AG04450 (cell line): Measurements from ENCODE around the gene GMEB1. TPM values are rescaled to one million over a fixed set of nuclear protein-coding genes. Genes with fewer than 3 reads are reported as not detected.

Source experiments
- CTCF ChIA-PET: fragments of 300-600, 350-600 bp; formaldehyde crosslinking; extraction: SDS; loops from one replicate; lab custom pipeline; 2022; ENCODE audit warnings: antibody characterized with exemption, inconsistent platforms; lab: Charles Lee
- POLR2A ChIA-PET: fragments of 350-600 bp; formaldehyde crosslinking; extraction: SDS; loops from one replicate; lab custom pipeline; 2021; ENCODE audit warnings: antibody characterized with exemption, inconsistent platforms; lab: Yijun Ruan, JAX
- DNase-seq: peaks from one replicate; pipeline ENCODE4 v3.0.0-alpha.2; 2011; ENCODE audit warnings: low read depth, low spot score
- H3K27ac ChIP-seq: one replicate; pipeline ENCODE4 v1.5.1; 2012; ENCODE audit warnings: low read depth, low read length, control low read depth
- H3K27me3 ChIP-seq: one replicate; pipeline ENCODE4 v1.6.0; 2012; ENCODE audit warnings: low read length; ENCODE audit not compliant: control insufficient read depth, insufficient read depth
- H3K4me3 ChIP-seq: 2 replicates; pipeline ENCODE4 v1.5.1; 2011; ENCODE audit warnings: mild to moderate bottlenecking, low read depth, low read length, control low read depth
- H3K9me3 ChIP-seq: 2 replicates; pipeline ENCODE4 v1.5.1; 2012; ENCODE audit warnings: low read length; ENCODE audit not compliant: control insufficient read depth, insufficient read depth
- CTCF ChIP-seq: IDR thresholded peaks from 2 replicates; pipeline ENCODE4 v1.5.1; 2011; ENCODE audit warnings: low read depth, low read length, control low read depth, inconsistent platforms
- polyA plus RNA-seq: library from polyadenylated mRNA; depleted of rRNA; stranded (reverse); fragments of >200 nt; gene quantifications from 2 replicates; pipeline ENCODE4 v1.2.3, GENCODE V29; 2011

The GMEB1 gene
- polyA plus RNA-seq, 1 experiment = 6.5 TPM

GRCh38 chr1:28755701-28756100, 87.1 kb downstream of the GMEB1 start:
- POLR2A ChIA-PET = no interaction called here
- DNase-seq = no peak

GRCh38 chr1:28756846-28757245, 88.3 kb downstream of the GMEB1 start:
- Histone ChIP-seq H3K9me3 (no peaks in the 10 kb centered on the region), H3K27me3 (no peaks in the 10 kb centered on the region), H3K4me3 (no peak overlapping the region), H3K27ac (no peak overlapping the region)
- no peak for DNase-seq
- ChIA-PET CTCF (interaction anchor here (0.9 to 3.4 kb wide), 3 partner anchors 20 to 125 kb away, joined by 3 to 17 read pairs (median 4); partner anchors contain the start of gene YTHDF2), POLR2A (no interaction called here)
- peak; percentile 13; the same call in 1 of the 2 replicates for TF ChIP-seq CTCF

More at GRCh38 chr1:28755701-28756100, 87.1 kb downstream of the GMEB1 start:
- Histone ChIP-seq H3K9me3 (no peaks in the 10 kb centered on the region), H3K27ac (no peak overlapping the region), H3K4me3 (no peak overlapping the region; the same call in 1 of the 2 replicates), H3K27me3 (no peaks in the 10 kb centered on the region)
- CTCF ChIA-PET = interaction anchor here (1.5 to 3.4 kb wide), 3 partner anchors 19 to 121 kb away, joined by 6 to 17 read pairs (median 11); partner anchors contain the start of gene YTHDF2
- no peak for TF ChIP-seq CTCF

GRCh38 chr1:28758420-28758819, 89.8 kb downstream of the GMEB1 start:
- no peaks in the 10 kb centered on the region for H3K9me3 ChIP-seq
- ChIA-PET CTCF (interaction anchor here (1.1 kb wide), 1 partner anchor 22 kb away, joined by 3 read pairs; the partner anchor contains the start of gene YTHDF2), POLR2A (no interaction called here)
- TF ChIP-seq CTCF = no peak
- H3K27ac ChIP-seq = no peak overlapping the region
- DNase-seq = no peak
- no peaks in the 10 kb centered on the region for H3K27me3 ChIP-seq
- no peak overlapping the region for H3K4me3 ChIP-seq

GRCh38 chr1:28759257-28759656, 90.7 kb downstream of the GMEB1 start:
- POLR2A ChIA-PET = no interaction called here
- Histone ChIP-seq H3K27ac (no peak overlapping the region), H3K9me3 (no peaks in the 10 kb centered on the region), H3K4me3 (no peak overlapping the region), H3K27me3 (no peaks in the 10 kb centered on the region)
- DNase-seq = no peak
- TF ChIP-seq CTCF = no peak
- CTCF ChIA-PET = interaction anchor here (1.0 to 1.1 kb wide), 2 partner anchors 22 to 118 kb away, joined by 3 read pairs; partner anchors contain the start of gene YTHDF2

- Histone ChIP-seq H3K4me3 (no peak overlapping the region), H3K27me3 (no peaks in the 10 kb centered on the region), H3K27ac (no peak overlapping the region), H3K9me3 (no peaks in the 10 kb centered on the region)
- no peak for DNase-seq
- no peak for TF ChIP-seq CTCF
- ChIA-PET CTCF (interaction anchor here (0.6 to 0.7 kb wide), 2 partner anchors 25 to 84 kb away, joined by 5 to 9 read pairs; partner anchors contain the start of gene YTHDF2), POLR2A (no interaction called here)
These were observed 92.6 kb downstream of the GMEB1 start for GRCh38 chr1:28761189-28761588.
